Measurements from ENCODE around the gene PLCB1.

DNA sequence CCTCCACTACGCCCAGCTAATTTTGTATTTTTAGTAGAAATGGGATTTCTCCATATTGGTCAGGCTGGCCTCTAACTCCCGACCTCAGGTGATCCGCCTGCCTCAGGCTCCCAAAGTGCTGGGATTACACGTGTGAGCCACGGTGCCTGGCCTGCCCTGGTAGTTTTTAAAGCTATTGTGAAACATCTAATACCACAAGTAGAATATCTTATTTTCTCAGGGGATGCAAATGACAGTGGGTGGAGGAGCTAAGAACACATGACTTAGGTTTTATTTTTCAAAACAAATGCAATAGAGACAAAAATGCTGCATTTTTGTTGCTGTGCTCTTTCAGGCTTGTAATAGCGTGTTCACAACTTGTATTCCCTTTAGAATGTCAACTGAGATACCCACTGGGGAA lies 671.9 kb downstream of the PLCB1 start:
- TF ChIP-seq POLR2A (IDR thresholded peaks at IDR 0.05; ENCODE audit: low read length) = no peak
- no peak for TF ChIP-seq GATA1 (IDR thresholded peaks at IDR 0.05; ENCODE audit: low read depth, low read length)
